ENCODE results near the gene SCRN1. TPM values are rescaled to one million over a fixed set of nuclear protein-coding genes. Genes with fewer than 3 reads are reported as not detected.

The SCRN1 gene
- total and polyA plus RNA-seq, 2 experiments from 2014 or later: 15.2 to 66.7 TPM

- TF ChIP-seq, protein P1, sequence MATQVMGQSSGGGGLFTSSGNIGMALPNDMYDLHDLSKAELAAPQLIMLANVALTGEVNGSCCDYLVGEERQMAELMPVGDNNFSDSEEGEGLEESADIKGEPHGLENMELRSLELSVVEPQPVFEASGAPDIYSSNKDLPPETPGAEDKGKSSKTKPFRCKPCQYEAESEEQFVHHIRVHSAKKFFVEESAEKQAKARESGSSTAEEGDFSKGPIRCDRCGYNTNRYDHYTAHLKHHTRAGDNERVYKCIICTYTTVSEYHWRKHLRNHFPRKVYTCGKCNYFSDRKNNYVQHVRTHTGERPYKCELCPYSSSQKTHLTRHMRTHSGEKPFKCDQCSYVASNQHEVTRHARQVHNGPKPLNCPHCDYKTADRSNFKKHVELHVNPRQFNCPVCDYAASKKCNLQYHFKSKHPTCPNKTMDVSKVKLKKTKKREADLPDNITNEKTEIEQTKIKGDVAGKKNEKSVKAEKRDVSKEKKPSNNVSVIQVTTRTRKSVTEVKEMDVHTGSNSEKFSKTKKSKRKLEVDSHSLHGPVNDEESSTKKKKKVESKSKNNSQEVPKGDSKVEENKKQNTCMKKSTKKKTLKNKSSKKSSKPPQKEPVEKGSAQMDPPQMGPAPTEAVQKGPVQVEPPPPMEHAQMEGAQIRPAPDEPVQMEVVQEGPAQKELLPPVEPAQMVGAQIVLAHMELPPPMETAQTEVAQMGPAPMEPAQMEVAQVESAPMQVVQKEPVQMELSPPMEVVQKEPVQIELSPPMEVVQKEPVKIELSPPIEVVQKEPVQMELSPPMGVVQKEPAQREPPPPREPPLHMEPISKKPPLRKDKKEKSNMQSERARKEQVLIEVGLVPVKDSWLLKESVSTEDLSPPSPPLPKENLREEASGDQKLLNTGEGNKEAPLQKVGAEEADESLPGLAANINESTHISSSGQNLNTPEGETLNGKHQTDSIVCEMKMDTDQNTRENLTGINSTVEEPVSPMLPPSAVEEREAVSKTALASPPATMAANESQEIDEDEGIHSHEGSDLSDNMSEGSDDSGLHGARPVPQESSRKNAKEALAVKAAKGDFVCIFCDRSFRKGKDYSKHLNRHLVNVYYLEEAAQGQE (IDR thresholded peaks at IDR 0.05; ENCODE audit: unreplicated experiment): no peak
- no peak for TF ChIP-seq ZNF114 (CRISPR knock-in tag; IDR thresholded peaks at IDR 0.05)
These were observed 3.5 kb upstream of the SCRN1 start (continued) for GRCh38 chr7:29993140-29993539.

- no peak overlapping the region for H3K27ac ChIP-seq (ENCODE audit: low read depth)
- no peak overlapping the region for H3K4me2 ChIP-seq
- H3K36me3 ChIP-seq (ENCODE audit: insufficient read depth): no peaks in the 10 kb centered on the region; the same call in 1 of the 2 replicates
- H3K4me3 ChIP-seq: no peak overlapping the region
- no peaks in the 10 kb centered on the region for H3K9me2 ChIP-seq (ENCODE audit: insufficient read depth)
- ATAC-seq (no peak), DNase-seq (ENCODE audit: low spot score) (no peak)
- TF ChIP-seq EZH2 (IDR thresholded peaks at IDR 0.05; ENCODE audit: low read depth, unreplicated experiment) (no peak), JUNB (IDR thresholded peaks at IDR 0.05; ENCODE audit: unreplicated experiment) (no peak)
- Mint-ChIP-seq H3K9me3 (peaks cover 34% of the 10 kb centered on the region), H3K4me3 (no peak overlapping the region), H3K27me3 (ENCODE audit: insufficient read depth, low read depth, poor library complexity) (peaks cover 11% of the 10 kb centered on the region), H3K4me1 (peaks cover 18% of the 10 kb centered on the region), H3K36me3 (ENCODE audit: low read depth) (peaks cover 11% of the 10 kb centered on the region; the same call in 1 of the 3 replicates), H3K27ac (no peak overlapping the region)
- peaks cover 17% of the 10 kb centered on the region for H3K27me3 ChIP-seq (ENCODE audit: insufficient read depth)
- H3K79me2 ChIP-seq (replicated peaks; ENCODE audit: insufficient read depth): peaks cover 20% of the 10 kb centered on the region
- H4K20me1 ChIP-seq (replicated peaks; ENCODE audit: insufficient read depth): no peaks in the 10 kb centered on the region; the same call in 1 of the 2 replicates
- peaks cover 16% of the 10 kb centered on the region for H3K4me1 ChIP-seq (ENCODE audit: insufficient read depth)
- 0 out of 2 replicates have a peak, but pooled peaks cover 8% of the 10 kb centered on the region for H3F3A ChIP-seq (replicated peaks; ENCODE audit: low read depth)
- no peak overlapping the region for H2AFZ ChIP-seq
These were observed 2.3 kb upstream of the SCRN1 start for GRCh38 chr7:29991937-29992336.

- peak overlapping the region; percentile 78; the same call in 1 of the 3 replicates for H3K4me3 Mint-ChIP-seq
- no peak overlapping the region for H3K27ac Mint-ChIP-seq
- peaks cover 17% of the 10 kb centered on the region for H3K4me1 ChIP-seq (ENCODE audit: insufficient read depth)
- TF ChIP-seq, protein P2, sequence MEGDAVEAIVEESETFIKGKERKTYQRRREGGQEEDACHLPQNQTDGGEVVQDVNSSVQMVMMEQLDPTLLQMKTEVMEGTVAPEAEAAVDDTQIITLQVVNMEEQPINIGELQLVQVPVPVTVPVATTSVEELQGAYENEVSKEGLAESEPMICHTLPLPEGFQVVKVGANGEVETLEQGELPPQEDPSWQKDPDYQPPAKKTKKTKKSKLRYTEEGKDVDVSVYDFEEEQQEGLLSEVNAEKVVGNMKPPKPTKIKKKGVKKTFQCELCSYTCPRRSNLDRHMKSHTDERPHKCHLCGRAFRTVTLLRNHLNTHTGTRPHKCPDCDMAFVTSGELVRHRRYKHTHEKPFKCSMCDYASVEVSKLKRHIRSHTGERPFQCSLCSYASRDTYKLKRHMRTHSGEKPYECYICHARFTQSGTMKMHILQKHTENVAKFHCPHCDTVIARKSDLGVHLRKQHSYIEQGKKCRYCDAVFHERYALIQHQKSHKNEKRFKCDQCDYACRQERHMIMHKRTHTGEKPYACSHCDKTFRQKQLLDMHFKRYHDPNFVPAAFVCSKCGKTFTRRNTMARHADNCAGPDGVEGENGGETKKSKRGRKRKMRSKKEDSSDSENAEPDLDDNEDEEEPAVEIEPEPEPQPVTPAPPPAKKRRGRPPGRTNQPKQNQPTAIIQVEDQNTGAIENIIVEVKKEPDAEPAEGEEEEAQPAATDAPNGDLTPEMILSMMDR (conservative IDR thresholded peaks at IDR 0.05; ENCODE audit: low read depth in 2 of 2): no peak
- TF ChIP-seq CREB1 (CRISPR knock-in tag; IDR thresholded peaks at IDR 0.05; ENCODE audit: low read depth): no peak
- TF ChIP-seq EZH2 (IDR thresholded peaks at IDR 0.05; ENCODE audit: low read depth, unreplicated experiment): no peak
- TF ChIP-seq, protein P3, sequence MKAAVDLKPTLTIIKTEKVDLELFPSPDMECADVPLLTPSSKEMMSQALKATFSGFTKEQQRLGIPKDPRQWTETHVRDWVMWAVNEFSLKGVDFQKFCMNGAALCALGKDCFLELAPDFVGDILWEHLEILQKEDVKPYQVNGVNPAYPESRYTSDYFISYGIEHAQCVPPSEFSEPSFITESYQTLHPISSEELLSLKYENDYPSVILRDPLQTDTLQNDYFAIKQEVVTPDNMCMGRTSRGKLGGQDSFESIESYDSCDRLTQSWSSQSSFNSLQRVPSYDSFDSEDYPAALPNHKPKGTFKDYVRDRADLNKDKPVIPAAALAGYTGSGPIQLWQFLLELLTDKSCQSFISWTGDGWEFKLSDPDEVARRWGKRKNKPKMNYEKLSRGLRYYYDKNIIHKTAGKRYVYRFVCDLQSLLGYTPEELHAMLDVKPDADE (IDR thresholded peaks at IDR 0.05): no peak
These were observed 1.3 kb upstream of the SCRN1 start for GRCh38 chr7:29990931-29991330.

More at GRCh38 chr7:29990931-29991330, 1.3 kb upstream of the SCRN1 start:
- peaks cover 30% of the 10 kb centered on the region for H3K79me2 ChIP-seq (replicated peaks; ENCODE audit: insufficient read depth)
- no peak overlapping the region for H3K4me3 ChIP-seq
- peaks cover 11% of the 10 kb centered on the region; the same call in 1 of the 3 replicates for H3K36me3 Mint-ChIP-seq (ENCODE audit: low read depth)
- ATAC-seq (no peak), DNase-seq (ENCODE audit: low spot score) (no peak)
- no peaks in the 10 kb centered on the region; the same call in 1 of the 2 replicates for H3K36me3 ChIP-seq (ENCODE audit: insufficient read depth)
- H3K9me2 ChIP-seq (ENCODE audit: insufficient read depth): no peaks in the 10 kb centered on the region
- peaks cover 2% of the 10 kb centered on the region; the same call in 1 of the 2 replicates for H4K20me1 ChIP-seq (replicated peaks; ENCODE audit: insufficient read depth)
- 0 out of 2 replicates have a peak, but pooled peaks cover 8% of the 10 kb centered on the region for H3F3A ChIP-seq (replicated peaks; ENCODE audit: low read depth)
- peaks cover 11% of the 10 kb centered on the region for H3K27me3 Mint-ChIP-seq (ENCODE audit: insufficient read depth, low read depth, poor library complexity)
- peaks cover 27% of the 10 kb centered on the region for H3K9me3 Mint-ChIP-seq
- H3K27ac ChIP-seq (ENCODE audit: low read depth): no peak overlapping the region
- H3K27me3 ChIP-seq (ENCODE audit: insufficient read depth): peaks cover 17% of the 10 kb centered on the region
- H3K4me1 Mint-ChIP-seq: peaks cover 18% of the 10 kb centered on the region
- H3K4me2 ChIP-seq: no peak overlapping the region
- no peak overlapping the region for H2AFZ ChIP-seq

Data from GM23338 (cell line).